OCI-LY7 (cell line): ENCODE measurements around the gene CDH12. TPM values are rescaled to one million over a fixed set of nuclear protein-coding genes. Genes with fewer than 3 reads are reported as not detected.

Experiments used
- BruUV-seq: library from RNA; stranded (reverse); fragments of 400-500 nt; replicated peaks from 2 replicates; lab custom pipeline; 2021; lab: Mats Ljungman, UMichigan
- CTCF ChIA-PET: fragments of 300-600 bp; sonication (Branson Sonifier 250); formaldehyde crosslinking; loops from one replicate; lab custom pipeline; 2022; ENCODE audit warnings: antibody characterized with exemption; ENCODE audit not compliant: unreplicated experiment; lab: Charles Lee
- POLR2A ChIA-PET: fragments of 300-600 bp; sonication (Branson Sonifier 250); formaldehyde crosslinking; loops from one replicate; lab custom pipeline; 2022; ENCODE audit warnings: antibody characterized with exemption; lab: Charles Lee
- DNase-seq: peaks from one replicate; pipeline ENCODE4 v3.0.0-alpha.2; 2015; ENCODE audit warnings: low spot score
- H2AFZ ChIP-seq: fragments of 200-600 bp; sonication (generic), shearing (Covaris generic); 2 replicates; pipeline ENCODE4 v1.6.1; 2014; ENCODE audit warnings: mild to moderate bottlenecking, antibody characterized with exemption, low read length, moderate library complexity
- H3K27ac ChIP-seq: fragments of 200-600 bp; sonication (generic); 2 replicates; pipeline ENCODE4 v1.5.1; 2014; ENCODE audit warnings: mixed run types, low read depth, mild to moderate bottlenecking, moderate library complexity, low read length, inconsistent platforms; ENCODE audit not compliant: poor library complexity, severe bottlenecking
- H3K36me3 ChIP-seq: fragments of 200-600 bp; sonication (generic); 2 replicates; pipeline ENCODE4 v1.6.1; 2014; ENCODE audit warnings: mild to moderate bottlenecking, antibody characterized with exemption, low read length, moderate library complexity, mixed read lengths; ENCODE audit not compliant: insufficient read depth
- H3K4me1 ChIP-seq: fragments of 200-600 bp; sonication (generic); 2 replicates; pipeline ENCODE4 v1.5.1; 2014; ENCODE audit warnings: mild to moderate bottlenecking, low read length; ENCODE audit not compliant: insufficient read depth, poor library complexity, severe bottlenecking
- H3K4me2 ChIP-seq: fragments of 200-600 bp; sonication (generic); 2 replicates; pipeline ENCODE4 v1.6.1; 2014; ENCODE audit warnings: mild to moderate bottlenecking, low read length
- H3K4me3 ChIP-seq: fragments of 200-600 bp; sonication (generic); 2 replicates; pipeline ENCODE4 v1.5.1; 2014; ENCODE audit warnings: mild to moderate bottlenecking, low read depth, low read length; ENCODE audit not compliant: poor library complexity, severe bottlenecking
- H3K79me2 ChIP-seq: fragments of 200-600 bp; sonication (generic); 2 replicates; pipeline ENCODE4 v1.6.1; 2016; ENCODE audit warnings: low read depth, mild to moderate bottlenecking, low read length, moderate library complexity, mixed read lengths; ENCODE audit not compliant: insufficient read depth
- H3K9me2 ChIP-seq: fragments of 200-600 bp; sonication (generic); 2 replicates; pipeline ENCODE4 v1.6.1; 2016; ENCODE audit warnings: mild to moderate bottlenecking, low read length, mixed read lengths; ENCODE audit not compliant: insufficient read depth
- H3K9me3 ChIP-seq: fragments of 200-600 bp; sonication (generic); 2 replicates; pipeline ENCODE4 v1.6.1; 2014; ENCODE audit warnings: mild to moderate bottlenecking, mixed run types, low read length, mixed read lengths
- H4K20me1 ChIP-seq: fragments of 200-600 bp; sonication (generic); 2 replicates; pipeline ENCODE4 v1.6.1; 2014; ENCODE audit warnings: mild to moderate bottlenecking, antibody characterized with exemption, low read length, moderate library complexity, mixed read lengths; ENCODE audit not compliant: insufficient read depth
- EZH2phosphoT487 ChIP-seq: fragments of 200-600 bp; sonication (generic); IDR thresholded peaks from 2 replicates; pipeline ENCODE4 v1.6.1; 2018; ENCODE audit warnings: low read depth, borderline replicate concordance, mild to moderate bottlenecking, mixed run types, antibody characterized with exemption, low read length, moderate library complexity, mixed read lengths
- intact Hi-C: fragments of 100-400 bp; cut with micrococcal nuclease; formaldehyde crosslinking; loops from one replicate; pipeline ENCODE4 v1.10.0; 2022; ENCODE audit not compliant: unreplicated experiment
- total RNA-seq, 2 experiments: library from RNA; depleted of rRNA in 1 of 2; stranded (reverse); fragments of >200 nt in 1 of 2; shearing (Covaris generic) in 1 of 2; gene quantifications; 2 replicates each; pipeline ENCODE4 v1.2.3, GENCODE V29; 2014 to 2022
- TF ChIP-seq, protein P1 (sequence below): fragments of 200-600 bp; sonication (generic); conservative IDR thresholded peaks from 2 replicates; pipeline ENCODE4 v1.5.1; 2014; ENCODE audit warnings: mild to moderate bottlenecking, antibody characterized with exemption, low read length, moderate library complexity, mixed read lengths

CDH12 gene
- total RNA-seq, 2 experiments from 2014 or later = not detected

DNA sequence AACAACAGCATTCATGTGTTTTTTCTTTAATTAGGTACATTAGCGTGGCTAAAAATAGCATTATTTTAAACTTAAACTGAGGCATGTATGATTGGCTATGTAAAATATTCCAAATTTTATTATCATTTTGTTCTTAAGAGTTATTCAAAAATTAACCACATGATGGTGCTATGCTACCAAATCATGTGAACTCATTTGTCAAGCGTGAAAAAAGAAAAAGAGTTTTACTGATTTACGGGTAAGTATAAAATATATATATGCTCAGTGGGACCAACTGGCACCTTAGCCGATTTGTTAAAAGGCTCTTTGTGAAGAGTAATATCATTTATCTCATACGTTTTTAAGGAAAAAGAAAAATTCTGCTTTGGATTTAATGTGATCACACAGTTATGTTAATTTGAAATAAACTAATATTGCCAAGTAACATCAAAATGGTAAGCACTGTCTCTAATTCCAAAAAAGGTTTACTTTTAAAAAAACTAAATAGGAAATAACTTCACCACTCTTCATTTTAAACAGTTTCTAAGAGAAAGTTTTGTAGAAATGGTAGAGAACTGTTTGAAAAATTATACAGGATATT lies 1042.3 kb downstream of the CDH12 start:
- TF ChIP-seq, protein P1, sequence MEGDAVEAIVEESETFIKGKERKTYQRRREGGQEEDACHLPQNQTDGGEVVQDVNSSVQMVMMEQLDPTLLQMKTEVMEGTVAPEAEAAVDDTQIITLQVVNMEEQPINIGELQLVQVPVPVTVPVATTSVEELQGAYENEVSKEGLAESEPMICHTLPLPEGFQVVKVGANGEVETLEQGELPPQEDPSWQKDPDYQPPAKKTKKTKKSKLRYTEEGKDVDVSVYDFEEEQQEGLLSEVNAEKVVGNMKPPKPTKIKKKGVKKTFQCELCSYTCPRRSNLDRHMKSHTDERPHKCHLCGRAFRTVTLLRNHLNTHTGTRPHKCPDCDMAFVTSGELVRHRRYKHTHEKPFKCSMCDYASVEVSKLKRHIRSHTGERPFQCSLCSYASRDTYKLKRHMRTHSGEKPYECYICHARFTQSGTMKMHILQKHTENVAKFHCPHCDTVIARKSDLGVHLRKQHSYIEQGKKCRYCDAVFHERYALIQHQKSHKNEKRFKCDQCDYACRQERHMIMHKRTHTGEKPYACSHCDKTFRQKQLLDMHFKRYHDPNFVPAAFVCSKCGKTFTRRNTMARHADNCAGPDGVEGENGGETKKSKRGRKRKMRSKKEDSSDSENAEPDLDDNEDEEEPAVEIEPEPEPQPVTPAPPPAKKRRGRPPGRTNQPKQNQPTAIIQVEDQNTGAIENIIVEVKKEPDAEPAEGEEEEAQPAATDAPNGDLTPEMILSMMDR = peak; percentile 76
- no peak for TF ChIP-seq EZH2phosphoT487
- no peaks in the 10 kb centered on the region for H3K4me1 ChIP-seq
- DNase-seq = peak; percentile 26
- no TSS peak for BruUV-seq
- no peaks in the 10 kb centered on the region for H3K9me3 ChIP-seq
- H2AFZ ChIP-seq = no peak overlapping the region
- ChIA-PET POLR2A (interaction anchor here (0.6 to 0.7 kb wide), 2 partner anchors 19 to 323 kb away, joined by 3 read pairs; no protein-coding TSS in a partner anchor), CTCF (no interaction called here)
- H3K4me2 ChIP-seq = no peak overlapping the region
- no peak overlapping the region for H3K27ac ChIP-seq
- intact Hi-C loops = no loop called here
- H3K4me3 ChIP-seq = no peak overlapping the region
- H3K9me2 ChIP-seq = no peaks in the 10 kb centered on the region
- no peaks in the 10 kb centered on the region for H4K20me1 ChIP-seq
- H3K79me2 ChIP-seq = no peaks in the 10 kb centered on the region
- H3K36me3 ChIP-seq = no peaks in the 10 kb centered on the region

DNA sequence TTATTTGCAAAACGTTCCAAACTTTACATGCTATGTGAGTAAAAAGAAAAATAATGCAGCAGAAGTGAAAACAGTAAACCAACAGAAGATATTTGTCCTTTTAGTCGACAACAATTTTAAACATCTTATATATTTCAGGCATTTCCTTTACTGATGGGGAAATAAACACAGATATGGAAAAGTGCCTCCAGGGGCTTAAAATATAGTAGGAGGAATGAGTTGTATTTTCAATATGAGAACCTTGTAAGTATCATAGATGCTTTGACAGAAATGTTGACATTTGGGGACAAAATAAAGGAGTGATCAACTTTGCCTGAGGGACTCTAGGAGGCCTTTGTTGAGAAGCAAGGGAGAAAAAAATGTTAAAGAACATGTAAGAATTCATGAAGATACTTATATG lies 1043.5 kb downstream of the CDH12 start:
- intact Hi-C loops = no loop called here
- Histone ChIP-seq H3K36me3 (no peaks in the 10 kb centered on the region), H3K79me2 (no peaks in the 10 kb centered on the region), H2AFZ (no peak overlapping the region), H3K4me1 (no peaks in the 10 kb centered on the region), H3K4me2 (no peak overlapping the region), H3K4me3 (no peak overlapping the region), H3K9me2 (no peaks in the 10 kb centered on the region), H4K20me1 (no peaks in the 10 kb centered on the region), H3K27ac (no peak overlapping the region), H3K9me3 (no peaks in the 10 kb centered on the region)
- BruUV-seq = no TSS peak
- POLR2A ChIA-PET = no interaction called here
- TF ChIP-seq EZH2phosphoT487 = no peak
- TF ChIP-seq, protein P1 = no peak
- CTCF ChIA-PET = no interaction called here
- no peak for DNase-seq

DNA sequence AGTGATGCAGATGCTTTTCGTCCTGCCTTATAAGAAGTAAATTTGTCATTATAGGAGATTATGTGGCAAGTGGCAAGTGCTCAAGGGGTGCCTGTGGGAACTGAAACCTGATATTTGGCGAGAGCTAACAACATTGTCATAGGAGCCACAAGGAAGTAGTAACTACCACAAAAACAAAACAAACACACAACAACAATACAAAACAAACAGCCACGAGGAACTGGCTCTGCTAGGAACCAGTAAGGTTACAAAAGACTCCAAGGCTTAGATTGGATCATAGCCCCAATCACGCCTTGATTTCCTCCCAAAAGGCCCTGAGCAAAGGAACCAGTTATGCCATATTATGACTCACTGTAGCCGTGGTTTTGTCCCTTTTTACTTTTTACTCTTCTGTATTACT lies 1045.2 kb downstream of the CDH12 start:
- CTCF ChIA-PET = no interaction called here
- no peak for TF ChIP-seq EZH2phosphoT487
- TF ChIP-seq, protein P1 = no peak
- H3K4me2 ChIP-seq = no peak overlapping the region

More for the DNA sequence above, 1045.2 kb downstream of the CDH12 start:
- Histone ChIP-seq H3K27ac (no peak overlapping the region), H3K9me3 (no peaks in the 10 kb centered on the region), H3K9me2 (no peaks in the 10 kb centered on the region), H4K20me1 (no peaks in the 10 kb centered on the region), H3K4me3 (no peak overlapping the region), H3K4me1 (no peaks in the 10 kb centered on the region), H3K79me2 (no peaks in the 10 kb centered on the region), H3K36me3 (no peaks in the 10 kb centered on the region), H2AFZ (no peak overlapping the region)
- DNase-seq = no peak
- intact Hi-C loops = no loop called here
- no TSS peak for BruUV-seq
- POLR2A ChIA-PET = no interaction called here
